Measurements from ENCODE around the gene LRRC56. TPM values are rescaled to one million over a fixed set of nuclear protein-coding genes. Genes with fewer than 3 reads are reported as not detected.

LRRC56 gene
- total and polyA plus RNA-seq, 2 experiments from 2014 or later = 0.40 to 1.6 TPM

GRCh38 chr11:589798-590197 is 52.5 kb downstream of the LRRC56 start:
- H3K4me1 ChIP-seq (ENCODE audit: insufficient read depth) = peaks cover 23% of the 10 kb centered on the region
- 98% methylated on average over 23 of the region's 26 CpGs for WGBS (ENCODE audit: low lambda C conversion rate, missing lambda C conversion rate)
- no peak overlapping the region for H3K4me3 ChIP-seq
- no peaks in the 10 kb centered on the region for H3K27me3 ChIP-seq
- H3K9me3 ChIP-seq (ENCODE audit: low read depth) = no peaks in the 10 kb centered on the region
- no peak overlapping the region for H3K27ac ChIP-seq
- peaks cover 31% of the 10 kb centered on the region for H4K20me1 ChIP-seq (ENCODE audit: insufficient read depth, poor library complexity, severe bottlenecking)
- H3K9me2 ChIP-seq (replicated peaks; ENCODE audit: insufficient read depth) = no peaks in the 10 kb centered on the region
- H3K4me2 ChIP-seq = no peak overlapping the region
- no peaks in the 10 kb centered on the region for H3K36me3 ChIP-seq (replicated peaks; ENCODE audit: insufficient read depth, low read depth)
- DNase-seq (ENCODE audit: low spot score) = no peak
- H3K79me2 ChIP-seq = peaks cover 60% of the 10 kb centered on the region
- H2AFZ ChIP-seq = no peak overlapping the region
- TF ChIP-seq EZH2phosphoT487 (IDR thresholded peaks at IDR 0.05; ENCODE audit: low read depth, severe bottlenecking, unreplicated experiment) = no peak
- no peak for TF ChIP-seq EZH2 (IDR thresholded peaks at IDR 0.05; ENCODE audit: borderline replicate concordance)

- no peak for DNase-seq (ENCODE audit: low spot score)
- Histone ChIP-seq H3K4me1 (ENCODE audit: insufficient read depth) (peaks cover 23% of the 10 kb centered on the region), H3K4me3 (no peak overlapping the region), H3K9me3 (ENCODE audit: low read depth) (no peaks in the 10 kb centered on the region), H3K4me2 (no peak overlapping the region), H3K36me3 (replicated peaks; ENCODE audit: insufficient read depth, low read depth) (no peaks in the 10 kb centered on the region), H3K9me2 (replicated peaks; ENCODE audit: insufficient read depth) (no peaks in the 10 kb centered on the region), H2AFZ (no peak overlapping the region), H3K27ac (no peak overlapping the region), H4K20me1 (ENCODE audit: insufficient read depth, poor library complexity, severe bottlenecking) (peaks cover 26% of the 10 kb centered on the region), H3K27me3 (no peaks in the 10 kb centered on the region), H3K79me2 (peaks cover 58% of the 10 kb centered on the region)
- TF ChIP-seq EZH2 (IDR thresholded peaks at IDR 0.05; ENCODE audit: borderline replicate concordance) (no peak), EZH2phosphoT487 (IDR thresholded peaks at IDR 0.05; ENCODE audit: low read depth, severe bottlenecking, unreplicated experiment) (no peak), CTCF (IDR thresholded peaks at IDR 0.05; ENCODE audit: poor library complexity) (no peak)
- WGBS (ENCODE audit: low lambda C conversion rate, missing lambda C conversion rate) = 92% methylated on average over 11 of the region's 11 CpGs
Observed at GRCh38 chr11:590997-591396, 53.7 kb downstream of the LRRC56 start.

GRCh38 chr11:592501-592900 is 55.2 kb downstream of the LRRC56 start:
- no peak for DNase-seq (ENCODE audit: low spot score)
- Histone ChIP-seq H3K79me2 (peaks cover 56% of the 10 kb centered on the region), H3K4me3 (no peak overlapping the region), H3K9me2 (replicated peaks; ENCODE audit: insufficient read depth) (no peaks in the 10 kb centered on the region), H3K9me3 (ENCODE audit: low read depth) (no peaks in the 10 kb centered on the region), H3K4me1 (ENCODE audit: insufficient read depth) (peaks cover 10% of the 10 kb centered on the region), H2AFZ (no peak overlapping the region), H3K36me3 (replicated peaks; ENCODE audit: insufficient read depth, low read depth) (no peaks in the 10 kb centered on the region), H3K4me2 (no peak overlapping the region), H4K20me1 (ENCODE audit: insufficient read depth, poor library complexity, severe bottlenecking) (peaks cover 18% of the 10 kb centered on the region), H3K27me3 (no peaks in the 10 kb centered on the region), H3K27ac (no peak overlapping the region)
- TF ChIP-seq EZH2phosphoT487 (IDR thresholded peaks at IDR 0.05; ENCODE audit: low read depth, severe bottlenecking, unreplicated experiment) (no peak), CTCF (IDR thresholded peaks at IDR 0.05; ENCODE audit: poor library complexity) (no peak), EZH2 (IDR thresholded peaks at IDR 0.05; ENCODE audit: borderline replicate concordance) (no peak)
- 99% methylated on average over 21 of the region's 22 CpGs for WGBS (ENCODE audit: low lambda C conversion rate, missing lambda C conversion rate)

- no peak for DNase-seq (ENCODE audit: low spot score)
- Histone ChIP-seq H3K4me1 (ENCODE audit: insufficient read depth) (peaks cover 8% of the 10 kb centered on the region), H3K27ac (no peak overlapping the region), H3K36me3 (replicated peaks; ENCODE audit: insufficient read depth, low read depth) (no peaks in the 10 kb centered on the region), H3K4me3 (no peak overlapping the region), H4K20me1 (ENCODE audit: insufficient read depth, poor library complexity, severe bottlenecking) (peaks cover 18% of the 10 kb centered on the region), H3K9me3 (ENCODE audit: low read depth) (no peaks in the 10 kb centered on the region), H3K9me2 (replicated peaks; ENCODE audit: insufficient read depth) (no peaks in the 10 kb centered on the region), H3K79me2 (peaks cover 56% of the 10 kb centered on the region), H3K4me2 (no peak overlapping the region), H2AFZ (no peak overlapping the region), H3K27me3 (no peaks in the 10 kb centered on the region)
- TF ChIP-seq EZH2 (IDR thresholded peaks at IDR 0.05; ENCODE audit: borderline replicate concordance) (no peak), EZH2phosphoT487 (IDR thresholded peaks at IDR 0.05; ENCODE audit: low read depth, severe bottlenecking, unreplicated experiment) (no peak), CTCF (IDR thresholded peaks at IDR 0.05; ENCODE audit: poor library complexity) (no peak)
- 91% methylated on average over 10 of the region's 10 CpGs for WGBS (ENCODE audit: low lambda C conversion rate, missing lambda C conversion rate)
Observed at GRCh38 chr11:592918-593317, 55.6 kb downstream of the LRRC56 start.

Measured in hepatocyte (in vitro differentiated cells).